Measurements from ENCODE around the gene SSUH2.

The SSUH2 gene

GRCh38 chr3:8608041-8608790, 36.4 kb downstream of the SSUH2 start:
- TF ChIP-seq GATA3 (IDR thresholded peaks at IDR 0.05; ENCODE audit: low read depth, low read length) (no peak), GATA2 (IDR thresholded peaks at IDR 0.05; ENCODE audit: low read depth, low read length) (no peak)

GRCh38 chr3:8607234-8608040, 37.2 kb downstream of the SSUH2 start:
- TF ChIP-seq GATA3 (IDR thresholded peaks at IDR 0.05; ENCODE audit: low read depth, low read length) (no peak), GATA2 (IDR thresholded peaks at IDR 0.05; ENCODE audit: low read depth, low read length) (peak; percentile 68)

- TF ChIP-seq GATA2 (IDR thresholded peaks at IDR 0.05; ENCODE audit: low read depth, low read length), result no peak
- TF ChIP-seq GATA3 (IDR thresholded peaks at IDR 0.05; ENCODE audit: low read depth, low read length), result no peak
Measured at GRCh38 chr3:8606701-8607231, 37.8 kb downstream of the SSUH2 start.

GRCh38 chr3:8604988-8605387, 39.6 kb downstream of the SSUH2 start:
- TF ChIP-seq GATA2 (IDR thresholded peaks at IDR 0.05; ENCODE audit: low read depth, low read length), result no peak
- no peak for TF ChIP-seq GATA3 (IDR thresholded peaks at IDR 0.05; ENCODE audit: low read depth, low read length)

- TF ChIP-seq GATA2 (IDR thresholded peaks at IDR 0.05; ENCODE audit: low read depth, low read length) (no peak), GATA3 (IDR thresholded peaks at IDR 0.05; ENCODE audit: low read depth, low read length) (no peak)
Measured at GRCh38 chr3:8604006-8604405, 40.6 kb downstream of the SSUH2 start.

- TF ChIP-seq GATA2 (IDR thresholded peaks at IDR 0.05; ENCODE audit: low read depth, low read length), result no peak
- TF ChIP-seq GATA3 (IDR thresholded peaks at IDR 0.05; ENCODE audit: low read depth, low read length), result no peak
Measured at GRCh38 chr3:8603115-8603710, 41.4 kb downstream of the SSUH2 start.

- no peak for TF ChIP-seq GATA3 (IDR thresholded peaks at IDR 0.05; ENCODE audit: low read depth, low read length)
- no peak for TF ChIP-seq GATA2 (IDR thresholded peaks at IDR 0.05; ENCODE audit: low read depth, low read length)
Measured at GRCh38 chr3:8600457-8600856, 44.1 kb downstream of the SSUH2 start.

- TF ChIP-seq GATA3 (IDR thresholded peaks at IDR 0.05; ENCODE audit: low read depth, low read length) (no peak), GATA2 (IDR thresholded peaks at IDR 0.05; ENCODE audit: low read depth, low read length) (no peak)
Measured at GRCh38 chr3:8599146-8599545, 45.5 kb downstream of the SSUH2 start.

GRCh38 chr3:8597219-8597853, 47.3 kb downstream of the SSUH2 start:
- TF ChIP-seq GATA3 (IDR thresholded peaks at IDR 0.05; ENCODE audit: low read depth, low read length) (no peak), GATA2 (IDR thresholded peaks at IDR 0.05; ENCODE audit: low read depth, low read length) (no peak)

- no peak for TF ChIP-seq GATA3 (IDR thresholded peaks at IDR 0.05; ENCODE audit: low read depth, low read length)
- no peak for TF ChIP-seq GATA2 (IDR thresholded peaks at IDR 0.05; ENCODE audit: low read depth, low read length)
Measured at GRCh38 chr3:8596321-8597218, 48.0 kb downstream of the SSUH2 start.

GRCh38 chr3:8595695-8596115, 48.9 kb downstream of the SSUH2 start:
- no peak for TF ChIP-seq GATA3 (IDR thresholded peaks at IDR 0.05; ENCODE audit: low read depth, low read length)

- no peak for TF ChIP-seq GATA3 (IDR thresholded peaks at IDR 0.05; ENCODE audit: low read depth, low read length)
Measured at GRCh38 chr3:8595252-8595651, 49.3 kb downstream of the SSUH2 start.
